HG03060 (cell line): ENCODE results near the gene SH2D1A.
"Not testable (repeated sequence)": the region's sequence is repeated elsewhere in the genome, so short reads cannot be mapped to it uniquely, and the experiment has no call there.

ENCODE experiments used
- ATAC-seq: cut with Tn5 transposase; IDR thresholded peaks from one replicate; pipeline ENCODE4 v1.9.1; 2021; ENCODE audit warnings: low read depth, moderate number of reproducible peaks; ENCODE audit not compliant: unreplicated experiment

SH2D1A gene

GRCh38 chrX:124346117-124346876 is at the start of gene SH2D1A:
Gene SH2D1A, plus strand, starts transcription at chrX:124346563. Its CDS starts 80 bp downstream, at chrX:124346643.
- ATAC-seq, result no peak

- ATAC-seq, result not testable (repeated sequence)
Observed at GRCh38 chrX:124299323-124299722, 47.0 kb upstream of the SH2D1A start.

- ATAC-seq, result no peak
Observed at GRCh38 chrX:124300405-124300804, 46.0 kb upstream of the SH2D1A start.

- no peak for ATAC-seq
Observed at GRCh38 chrX:124307253-124307907, 39.0 kb upstream of the SH2D1A start.

GRCh38 chrX:124325732-124326131 is 20.6 kb upstream of the SH2D1A start:
- ATAC-seq, result no peak

GRCh38 chrX:124328765-124329164 is 17.6 kb upstream of the SH2D1A start:
- no peak for ATAC-seq

- ATAC-seq, result no peak
Observed at GRCh38 chrX:124332481-124333424, 13.6 kb upstream of the SH2D1A start, which contains the start of gene TEX13D. Gene TEX13D, plus strand, starts transcription at chrX:124332660. Its CDS starts 258 bp downstream, at chrX:124332918.

GRCh38 chrX:124333862-124334261 is 12.5 kb upstream of the SH2D1A start:
- no peak for ATAC-seq

- ATAC-seq, result not testable (repeated sequence)
Observed at GRCh38 chrX:124334555-124334954, 11.8 kb upstream of the SH2D1A start.

- no peak for ATAC-seq
Observed at GRCh38 chrX:124335598-124335997, 10.8 kb upstream of the SH2D1A start.

GRCh38 chrX:124337916-124338315 is 8.4 kb upstream of the SH2D1A start:
- no peak for ATAC-seq

GRCh38 chrX:124338733-124339514 is 7.4 kb upstream of the SH2D1A start:
- ATAC-seq, result no peak

- ATAC-seq, result no peak
Observed at GRCh38 chrX:124341396-124342132, 4.8 kb upstream of the SH2D1A start.

GRCh38 chrX:124342174-124342867 is 4.0 kb upstream of the SH2D1A start:
- no peak for ATAC-seq

- ATAC-seq, result no peak
Observed at GRCh38 chrX:124343016-124343415, 3.3 kb upstream of the SH2D1A start.

- ATAC-seq, result no peak
Observed at GRCh38 chrX:124344246-124344645, 2.1 kb upstream of the SH2D1A start.

GRCh38 chrX:124346877-124347241 is 496 bp downstream of the SH2D1A start:
- ATAC-seq, result no peak

GRCh38 chrX:124347242-124347641 is 879 bp downstream of the SH2D1A start:
- no peak for ATAC-seq

GRCh38 chrX:124348182-124348581 is 1.8 kb downstream of the SH2D1A start:
- no peak for ATAC-seq
